Activated CD8-positive, alpha-beta memory T cell treated with anti-CD3 and anti-CD28 coated beads for 4 hours (primary cell): ENCODE data around the gene ZFYVE27.
"Not testable (repeated sequence)": the region's sequence is repeated elsewhere in the genome, so short reads cannot be mapped to it uniquely, and the experiment has no call there.

ENCODE experiments used
- DNase-seq, 2 donors: peaks; one replicate each; pipeline ENCODE4 v3.0.0-alpha.2; 2020; ENCODE audit warnings: low read depth in 2 of 2

The ZFYVE27 gene, protein sequence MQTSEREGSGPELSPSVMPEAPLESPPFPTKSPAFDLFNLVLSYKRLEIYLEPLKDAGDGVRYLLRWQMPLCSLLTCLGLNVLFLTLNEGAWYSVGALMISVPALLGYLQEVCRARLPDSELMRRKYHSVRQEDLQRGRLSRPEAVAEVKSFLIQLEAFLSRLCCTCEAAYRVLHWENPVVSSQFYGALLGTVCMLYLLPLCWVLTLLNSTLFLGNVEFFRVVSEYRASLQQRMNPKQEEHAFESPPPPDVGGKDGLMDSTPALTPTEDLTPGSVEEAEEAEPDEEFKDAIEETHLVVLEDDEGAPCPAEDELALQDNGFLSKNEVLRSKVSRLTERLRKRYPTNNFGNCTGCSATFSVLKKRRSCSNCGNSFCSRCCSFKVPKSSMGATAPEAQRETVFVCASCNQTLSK

DNA sequence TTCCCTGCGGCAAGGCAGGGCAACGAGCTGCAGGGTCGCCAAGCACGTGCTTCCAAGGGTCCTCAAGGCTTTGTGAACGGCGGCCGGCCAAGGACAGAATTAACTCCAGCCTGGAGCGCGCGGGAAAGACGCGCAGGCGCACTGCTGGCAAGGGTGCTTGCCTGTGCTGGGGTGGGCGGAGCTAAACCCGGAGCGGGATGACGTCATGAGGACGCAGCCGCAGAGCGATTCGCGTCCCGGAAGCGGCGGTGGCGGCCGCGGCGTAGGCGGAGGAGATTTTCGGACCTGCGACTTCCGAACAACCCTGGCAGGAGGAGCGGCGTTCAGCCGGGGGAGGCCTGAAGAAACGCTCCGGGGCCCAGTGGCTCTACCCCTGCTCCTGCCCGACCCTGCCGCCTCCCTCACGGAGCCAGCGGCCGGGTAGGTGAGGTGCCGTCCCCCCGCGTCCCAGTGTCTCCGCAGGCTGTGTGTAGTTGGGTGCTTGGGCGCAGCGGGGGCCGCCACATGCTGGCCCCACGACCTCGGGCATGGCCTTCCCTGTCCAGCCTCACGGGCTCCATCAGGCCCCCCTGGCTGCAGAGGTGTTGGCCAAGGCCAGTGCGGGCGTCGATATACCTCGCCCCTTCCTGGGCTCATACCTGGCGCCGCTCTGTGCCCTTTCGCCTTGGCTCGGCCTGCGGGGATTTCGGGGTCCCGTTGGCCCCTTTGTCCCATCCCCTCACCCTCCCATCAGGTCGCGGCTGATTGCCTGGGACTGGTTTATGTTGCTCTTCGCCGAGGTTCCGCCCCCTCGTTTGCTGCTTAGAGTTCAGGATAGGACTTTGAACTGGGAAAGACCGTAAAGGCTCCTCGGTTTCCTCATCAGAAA lies at the start of gene ZFYVE27:
Gene ZFYVE27, plus strand, starts transcription at position 227 of the 868 bp plus-strand sequence. CDS start 1,350 bp downstream, outside the sequence.
- DNase-seq, result peak; percentile 86 to 95

DNA sequence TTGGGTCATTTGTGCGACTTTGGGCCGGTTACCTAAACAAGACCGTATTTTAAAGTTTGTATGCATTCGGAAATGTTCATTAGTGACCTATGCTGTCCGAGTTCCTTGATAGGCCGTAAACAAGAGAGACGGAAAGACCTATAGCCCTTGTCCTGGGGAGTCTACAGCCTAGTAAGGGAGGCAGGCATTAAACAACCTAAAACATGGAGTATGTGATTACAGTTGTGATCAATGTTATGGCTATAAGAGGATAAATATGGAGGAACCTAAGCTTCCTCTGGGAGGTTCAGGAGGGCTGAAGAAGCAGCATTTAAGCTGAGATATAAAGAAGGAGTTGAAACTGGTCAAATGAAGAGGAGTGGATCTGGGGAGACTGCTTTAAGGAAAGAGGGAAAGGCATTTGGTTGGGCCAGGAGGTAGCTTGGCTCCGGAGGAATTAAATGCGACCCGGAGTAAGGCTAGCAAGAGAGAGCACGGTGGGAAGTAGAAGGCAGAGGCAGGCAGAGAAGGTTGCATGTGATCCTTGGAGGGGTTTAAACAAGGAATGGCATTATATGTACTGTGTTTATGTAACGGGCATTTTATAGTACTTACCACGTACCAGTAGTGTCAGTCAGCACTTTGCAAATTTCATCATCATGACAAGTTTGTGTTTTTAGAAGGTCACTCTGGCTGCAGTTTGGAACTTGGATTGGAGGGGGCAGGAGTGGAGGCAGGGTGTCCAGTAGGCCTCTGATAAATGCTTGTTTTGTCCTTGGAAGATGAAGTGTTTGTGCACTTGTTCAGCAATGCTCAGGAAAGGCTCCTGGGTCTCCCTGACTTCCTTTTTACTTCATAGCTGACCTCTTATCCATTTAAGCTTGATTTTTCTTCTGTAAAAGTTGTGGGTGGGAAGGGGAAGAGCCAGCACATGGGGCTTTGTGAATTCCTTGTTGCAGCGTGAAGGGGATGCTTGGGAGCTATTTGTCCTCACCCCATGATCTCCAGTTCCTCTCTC lies 48.8 kb upstream of the ZFYVE27 start:
- no peak for DNase-seq

DNA sequence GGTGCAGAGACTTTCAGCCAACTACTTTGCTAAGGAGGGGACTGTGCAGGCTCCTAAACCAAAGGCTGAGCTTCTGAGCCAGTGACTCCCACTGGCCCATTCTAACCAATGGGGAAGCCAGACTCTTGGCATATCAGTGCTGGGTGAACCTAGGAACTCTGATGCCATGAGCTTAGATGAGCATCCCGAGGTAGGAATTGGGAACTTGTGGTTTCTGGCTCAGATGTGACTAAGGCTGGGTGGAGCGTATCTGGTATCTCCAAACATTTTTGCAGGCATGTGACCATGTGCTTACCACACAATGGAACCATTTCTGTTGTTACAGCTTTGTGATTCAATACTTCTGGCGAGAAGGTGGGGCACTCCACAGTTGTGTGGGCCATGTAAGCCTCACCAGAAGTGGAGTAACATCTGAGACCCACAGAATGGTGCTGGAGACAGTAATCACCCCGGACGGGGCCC lies 47.3 kb upstream of the ZFYVE27 start:
- no peak for DNase-seq

DNA sequence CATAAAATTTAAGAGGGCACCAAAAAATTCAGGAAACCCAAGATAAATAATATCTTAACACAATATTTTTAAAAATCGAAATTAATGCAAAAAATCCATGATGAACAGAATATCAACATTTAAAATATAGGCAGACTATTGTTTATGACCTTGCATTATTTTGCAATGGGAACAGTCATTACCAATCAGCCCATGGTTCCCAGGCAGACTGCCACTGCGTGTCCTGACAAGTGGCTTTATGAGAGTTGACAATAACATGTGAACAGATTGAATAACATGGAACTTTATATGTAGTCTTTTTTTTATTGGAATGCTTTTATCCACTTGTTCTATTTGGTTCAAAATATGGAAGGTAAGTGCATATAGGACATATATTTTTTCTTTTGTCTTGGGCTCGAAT lies 46.8 kb upstream of the ZFYVE27 start:
- DNase-seq, result no peak

DNA sequence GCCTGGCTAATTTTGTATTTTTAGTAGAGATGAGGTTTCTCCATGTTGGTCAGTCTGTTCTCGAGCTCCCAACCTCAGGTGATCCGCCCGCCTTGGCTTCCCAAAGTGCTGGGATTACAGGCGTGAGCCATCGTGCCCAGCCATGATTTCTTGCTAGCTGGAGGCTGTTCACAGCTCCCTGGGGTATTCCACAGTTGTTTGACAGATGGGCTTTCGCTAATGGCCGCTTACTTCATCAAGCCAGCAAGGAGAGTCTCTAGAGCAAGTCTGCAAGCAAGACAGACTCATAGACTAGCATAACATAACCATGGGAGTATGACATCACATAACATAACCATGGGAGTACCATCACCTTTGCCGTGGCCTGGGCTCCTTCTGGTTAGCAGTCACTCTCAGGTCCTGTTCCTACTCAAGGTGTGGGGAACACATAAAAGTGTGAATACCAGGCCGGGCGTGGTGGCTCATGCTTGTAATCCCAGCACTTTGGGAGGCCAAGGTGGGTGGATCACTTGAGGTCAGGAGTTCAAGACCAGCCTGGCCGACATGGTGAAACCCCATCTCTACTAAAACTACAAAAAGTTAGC lies 38.8 kb upstream of the ZFYVE27 start:
- not testable (repeated sequence) for DNase-seq

DNA sequence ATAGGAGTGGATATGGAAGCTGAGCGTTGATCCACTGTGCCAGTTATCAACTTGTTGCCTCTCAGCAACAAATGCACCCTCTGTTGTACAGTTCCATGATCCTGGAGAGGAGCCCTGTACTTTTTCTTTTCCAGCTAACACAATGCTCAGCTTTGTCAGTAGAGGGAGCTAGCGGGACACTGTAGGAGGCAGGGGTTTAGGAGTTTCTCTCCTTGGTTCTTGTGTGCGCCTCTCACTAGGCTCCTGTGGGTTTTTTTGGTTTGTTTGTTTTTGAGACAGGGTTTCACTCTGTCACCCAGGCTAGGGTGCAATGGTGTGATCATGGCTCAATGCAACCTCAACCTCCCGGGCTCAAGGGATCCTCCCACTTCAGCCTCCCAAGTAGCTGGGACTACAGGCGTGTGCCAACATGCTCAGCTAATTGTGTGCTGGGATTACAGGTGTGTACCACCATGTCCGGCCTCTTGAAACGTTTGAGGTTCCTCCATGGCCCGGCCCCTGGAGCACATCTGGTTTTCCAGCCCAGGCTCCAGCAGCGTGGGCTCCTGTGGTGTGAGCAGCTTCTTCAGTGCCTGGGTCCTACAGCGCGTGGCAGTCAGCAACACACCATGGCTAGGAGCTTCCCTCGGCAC lies 35.4 kb upstream of the ZFYVE27 start:
- DNase-seq, result peak in 1 of 2 donors; percentile 13

DNA sequence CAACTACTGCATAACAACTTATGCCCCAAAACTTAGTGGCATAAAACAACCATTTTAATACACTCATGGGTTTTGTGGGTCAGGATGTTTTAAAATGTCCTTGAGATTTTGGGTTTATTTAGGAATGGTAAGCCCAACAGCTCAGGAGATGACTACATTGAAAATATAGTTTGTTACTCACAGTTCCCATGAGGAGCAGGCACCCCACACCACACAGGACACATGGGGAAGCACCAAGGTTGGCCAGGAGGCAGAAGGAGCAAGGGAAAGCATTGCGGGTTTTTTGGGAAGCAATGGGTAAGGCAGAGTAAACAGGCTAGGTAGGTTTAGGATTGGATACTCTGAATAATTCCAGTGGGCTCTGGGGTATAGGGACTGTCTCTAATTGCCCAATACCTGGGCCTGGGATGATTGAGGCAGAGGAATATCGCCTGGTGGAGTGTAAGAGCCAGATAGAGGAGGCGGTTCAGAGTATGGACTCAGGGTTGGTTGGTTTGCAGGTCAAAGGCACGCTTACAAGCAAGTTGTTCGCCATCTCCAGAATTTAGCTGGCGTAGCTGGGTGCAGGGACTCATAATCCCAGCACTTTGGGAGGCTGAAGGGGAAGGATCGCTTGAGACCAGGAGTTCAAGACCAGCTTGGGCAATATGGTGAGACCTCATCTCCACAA lies 33.4 kb upstream of the ZFYVE27 start:
- DNase-seq, result no peak

DNA sequence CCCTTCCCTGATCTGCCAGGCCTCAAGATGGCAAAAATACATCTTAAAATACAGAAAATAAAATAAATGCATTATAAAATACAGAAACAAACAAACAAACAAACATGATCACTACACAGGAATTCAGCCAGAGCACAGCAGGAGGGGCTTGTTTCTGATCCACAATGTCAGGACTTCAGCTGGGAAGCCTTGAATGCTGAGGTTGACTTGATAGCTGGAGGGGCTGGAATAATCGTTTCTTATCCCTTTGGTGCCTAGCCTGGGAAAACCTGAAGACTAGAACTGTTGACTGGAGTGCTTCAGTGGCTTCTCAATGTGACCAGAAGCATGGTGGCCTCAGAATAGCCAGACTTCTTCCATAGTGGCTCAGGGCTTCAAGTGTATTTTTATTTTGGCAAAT lies 32.6 kb upstream of the ZFYVE27 start:
- DNase-seq, result no peak

DNA sequence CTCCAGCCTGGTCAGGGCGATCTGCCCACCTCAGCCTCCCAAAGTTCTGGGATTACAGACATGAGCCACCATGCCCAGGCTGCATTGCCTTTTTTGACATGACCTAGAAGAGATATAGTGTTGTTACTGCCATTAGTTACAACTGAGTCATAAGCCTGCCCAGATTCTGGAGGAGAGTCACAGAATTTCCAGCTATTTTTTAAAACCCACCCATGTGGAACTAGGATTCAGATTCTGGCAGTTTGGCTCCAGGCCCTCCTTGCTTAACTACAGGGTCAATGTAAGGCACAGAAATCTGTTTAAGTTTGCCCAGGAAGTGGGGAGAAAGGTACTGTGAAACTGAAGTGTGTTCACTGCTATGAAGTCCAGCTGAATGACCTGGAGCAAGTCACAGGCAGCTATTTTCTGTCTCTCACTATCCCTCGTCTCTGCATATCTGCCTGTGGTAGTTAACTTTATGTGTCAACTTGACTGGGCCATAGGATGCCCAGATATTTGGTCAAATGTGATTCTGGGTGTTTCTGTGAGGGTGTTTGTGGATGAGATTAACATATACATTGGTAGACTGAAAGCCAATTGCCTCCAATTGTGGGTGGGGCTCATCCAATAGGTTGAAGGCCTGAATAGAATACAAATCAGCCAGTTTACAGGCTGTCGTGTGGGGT lies 31.8 kb upstream of the ZFYVE27 start:
- DNase-seq, result no peak

DNA sequence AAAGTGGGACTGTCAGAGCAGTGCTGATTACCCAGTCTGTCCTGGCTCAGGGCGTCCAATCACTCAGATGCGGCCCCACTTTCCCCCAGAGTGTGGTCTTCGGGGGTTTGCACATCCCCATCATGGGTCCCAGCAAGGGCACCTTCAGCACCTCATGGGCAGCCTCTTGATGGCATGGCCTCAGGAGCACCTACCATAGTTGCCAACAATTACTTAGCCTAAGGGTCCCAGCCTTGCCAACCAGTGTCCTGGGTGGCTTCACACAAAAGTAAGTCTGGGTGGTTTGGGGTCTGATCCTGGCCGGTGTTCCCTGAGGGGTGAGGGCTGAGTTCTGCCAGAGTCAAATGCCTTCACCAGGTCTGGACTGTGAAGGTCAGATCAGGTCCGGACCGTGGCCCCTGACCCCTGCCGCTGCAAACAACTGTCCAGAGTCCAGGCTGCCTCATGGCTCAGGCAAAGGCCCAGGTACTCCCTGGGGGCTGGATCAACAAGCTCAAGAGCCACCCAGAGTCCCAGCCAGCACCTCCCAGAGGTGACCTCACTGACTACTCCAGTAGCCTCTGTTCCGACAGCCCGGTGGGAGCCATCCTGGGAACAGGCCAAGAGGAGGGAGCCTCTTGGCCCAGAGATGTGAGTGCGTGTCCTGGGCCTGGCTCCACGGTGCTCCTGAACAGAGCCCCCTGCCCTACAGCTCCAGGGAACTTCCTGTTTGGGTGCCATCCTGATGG lies 29.6 kb upstream of the ZFYVE27 start:
- DNase-seq, result no peak

DNA sequence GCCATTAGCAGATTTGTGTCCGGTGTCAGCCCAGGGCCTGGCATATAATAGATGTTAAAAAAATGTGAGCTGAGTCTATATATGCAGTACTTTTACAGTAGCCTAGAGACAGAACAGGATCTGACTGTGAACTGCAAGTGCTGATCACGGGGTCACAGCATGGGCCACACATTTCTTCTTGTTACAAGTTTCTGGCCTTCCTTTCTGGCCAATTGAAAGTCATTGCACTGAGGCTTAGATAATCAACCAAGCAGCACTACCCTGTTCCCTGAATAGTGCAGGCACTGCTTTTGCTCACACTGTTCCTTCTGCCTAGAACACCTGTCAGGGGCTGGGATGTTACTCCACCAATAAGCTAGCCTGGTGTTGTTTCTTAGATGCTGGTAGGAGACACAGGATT lies 28.8 kb upstream of the ZFYVE27 start:
- DNase-seq, result no peak

DNA sequence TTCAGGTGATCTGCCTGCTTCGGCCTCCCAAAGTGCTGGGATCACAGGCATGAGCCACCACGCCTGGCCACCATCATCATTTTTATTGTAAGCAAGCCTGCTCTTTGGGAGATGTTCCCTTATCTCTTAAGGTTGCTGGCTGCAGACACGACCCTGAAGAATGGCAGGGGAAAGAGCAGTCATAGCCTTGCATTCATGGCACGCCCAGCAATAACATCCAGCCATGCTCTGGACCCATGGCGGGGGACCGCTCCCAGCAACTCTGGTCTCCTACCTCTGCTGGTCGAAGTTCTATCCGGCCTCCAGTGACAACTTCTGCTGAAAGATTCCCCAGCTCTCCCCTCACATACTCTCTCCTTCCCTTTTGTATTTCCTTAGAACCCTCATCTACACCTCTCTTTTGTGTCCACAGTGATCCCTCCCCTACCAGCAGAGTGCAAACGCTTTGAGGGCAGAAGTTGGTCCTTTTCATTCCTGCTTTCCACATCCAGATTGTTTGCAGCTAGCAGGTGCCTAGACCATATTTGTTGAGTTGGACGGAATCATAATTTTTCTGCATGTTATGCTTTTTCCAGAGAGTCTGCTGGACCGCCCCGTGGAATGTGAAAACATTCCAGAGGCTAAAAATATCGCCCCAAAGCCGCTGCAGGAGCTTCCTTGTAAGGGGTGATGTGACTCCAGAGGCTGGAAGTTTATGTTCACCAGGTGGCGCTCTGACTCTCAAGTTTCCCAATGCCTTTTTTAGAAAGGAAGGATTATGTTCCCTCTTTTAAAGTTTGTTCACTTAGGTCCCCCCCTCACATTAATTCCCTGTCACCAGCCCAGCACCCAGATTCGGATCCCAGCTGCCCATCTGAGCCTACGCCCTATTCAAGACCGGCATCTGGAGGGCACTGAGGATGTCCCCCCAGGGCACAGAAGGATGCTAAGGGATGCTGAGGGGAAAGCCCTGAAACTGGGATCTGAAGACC lies 27.7 kb upstream of the ZFYVE27 start:
- no peak for DNase-seq

DNA sequence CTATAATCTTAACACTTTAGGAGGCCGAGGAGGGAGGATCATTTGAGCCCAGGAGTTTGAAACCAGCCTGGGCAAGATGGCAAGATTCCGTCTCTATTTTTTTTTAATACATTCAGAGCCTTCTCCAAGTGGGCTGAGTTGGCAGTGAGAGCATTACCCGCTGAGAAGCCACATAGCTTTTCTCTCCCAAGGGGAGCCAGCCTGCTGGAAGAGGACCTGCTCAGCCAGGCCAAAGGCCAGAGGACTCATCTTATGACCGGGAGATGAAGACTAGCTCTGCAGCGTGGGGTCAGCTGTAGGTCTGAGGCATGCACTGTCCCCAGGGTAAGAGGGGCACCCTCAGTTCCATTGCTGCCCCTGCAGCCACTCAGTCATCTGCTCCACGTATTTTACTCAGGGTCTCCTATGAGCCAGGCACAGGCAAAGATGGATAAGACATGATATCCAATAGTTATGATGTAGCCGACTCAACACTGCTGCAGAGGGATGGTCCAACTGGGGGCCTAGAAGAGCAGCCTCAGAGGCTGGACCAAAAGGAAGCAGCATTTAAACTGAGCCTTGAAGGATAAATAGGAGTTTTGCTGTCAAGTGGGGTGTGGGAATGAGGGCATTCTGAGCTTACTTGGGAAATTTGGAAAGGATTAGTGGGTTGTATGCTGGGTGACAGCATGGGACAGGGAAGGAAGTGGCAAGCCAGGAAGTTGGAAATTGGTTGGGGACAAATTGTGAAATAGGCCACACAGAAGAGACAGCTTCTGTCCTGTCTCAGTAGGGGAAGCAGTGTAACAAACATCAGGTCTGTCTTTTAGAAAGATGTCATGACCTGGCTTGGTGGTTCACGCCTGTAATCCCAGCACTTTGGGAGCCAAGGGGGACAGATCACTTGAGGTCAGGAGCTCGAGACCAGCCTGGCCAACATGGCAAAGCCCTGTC lies 25.0 kb upstream of the ZFYVE27 start:
- no peak for DNase-seq

DNA sequence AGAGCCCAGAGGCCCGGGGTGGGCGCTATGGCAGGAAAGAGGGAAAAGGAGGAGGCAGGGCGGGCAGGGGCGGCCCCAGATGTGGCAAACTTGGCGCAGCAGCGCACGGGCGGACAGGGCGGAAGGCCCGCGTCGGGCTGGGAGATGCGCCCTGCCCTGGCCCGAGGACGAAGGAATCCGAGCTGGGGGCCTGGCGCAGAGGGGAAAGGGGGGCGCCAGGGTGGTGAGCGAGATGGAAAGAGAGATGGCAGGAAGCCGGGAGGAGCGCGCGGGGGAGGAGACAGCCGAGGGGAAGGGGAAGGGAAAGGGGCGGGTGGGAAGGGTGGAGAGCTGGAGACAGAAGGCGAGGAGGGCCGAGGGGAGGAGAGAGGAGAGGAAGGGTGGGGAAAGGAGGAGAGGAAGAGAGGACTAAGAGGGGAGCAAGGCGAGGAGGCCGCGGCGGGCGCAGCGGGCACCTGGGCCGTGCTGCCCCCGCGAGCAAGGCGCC lies 23.5 kb upstream of the ZFYVE27 start, which contains the start of gene MARVELD1:
Gene MARVELD1, plus strand, starts transcription at position 392 of the 487 bp plus-strand sequence. CDS start 147 bp downstream, outside the sequence.
- DNase-seq, result no peak

DNA sequence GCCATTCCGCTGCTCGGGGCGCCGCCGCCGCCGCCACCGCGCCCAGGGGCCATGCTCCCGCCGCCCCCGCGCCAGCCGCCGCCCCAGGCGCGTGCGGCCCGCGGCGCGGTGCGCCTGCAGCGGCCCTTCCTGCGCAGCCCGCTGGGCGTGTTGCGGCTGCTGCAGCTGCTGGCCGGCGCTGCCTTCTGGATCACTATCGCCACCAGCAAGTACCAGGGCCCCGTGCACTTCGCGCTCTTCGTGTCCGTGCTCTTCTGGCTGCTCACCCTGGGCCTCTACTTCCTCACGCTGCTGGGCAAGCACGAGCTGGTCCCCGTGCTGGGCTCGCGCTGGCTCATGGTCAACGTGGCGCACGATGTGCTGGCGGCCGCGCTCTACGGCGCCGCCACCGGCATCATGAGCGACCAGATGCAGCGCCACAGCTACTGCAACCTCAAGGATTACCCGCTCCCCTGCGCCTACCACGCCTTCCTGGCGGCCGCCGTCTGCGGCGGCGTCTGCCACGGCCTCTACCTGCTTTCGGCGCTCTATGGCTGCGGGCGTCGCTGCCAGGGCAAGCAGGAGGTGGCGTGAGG lies 23.0 kb upstream of the ZFYVE27 start:
- peak in 1 of 2 donors; percentile 5 for DNase-seq
